Right atrium auricular region (tissue), 2 donors: ENCODE measurements around the gene CALM3. TPM values are rescaled to one million over a fixed set of nuclear protein-coding genes. Genes with fewer than 3 reads are reported as not detected.

ENCODE experiments used
- DNase-seq: peaks from one replicate; pipeline ENCODE4 v3.0.0-alpha.2; 2019; ENCODE audit warnings: low spot score
- H3K27ac ChIP-seq, 2 donors: fragments of 200-600 bp; sonication (generic); 1 replicate in 1 of 2; 2 replicates in 1 of 2; pipeline ENCODE4 v1.5.1; 2016 to 2019
- H3K27me3 ChIP-seq, 2 donors: fragments of 200-600 bp; sonication (generic); one replicate each; pipeline versions ENCODE4 v1.5.1 to v1.6.0; 2017 to 2019
- H3K36me3 ChIP-seq: fragments of 200-600 bp; sonication (generic); one replicate; pipeline ENCODE4 v1.5.1; 2016
- H3K4me1 ChIP-seq, 2 donors: fragments of 200-600 bp; sonication (generic); one replicate each; pipeline versions ENCODE4 v1.5.1 to v1.6.0; 2017 to 2019
- H3K4me3 ChIP-seq, 2 donors: fragments of 200-600 bp; sonication (generic); 1 replicate in 1 of 2; 2 replicates in 1 of 2; pipeline ENCODE4 v1.5.1; 2017 to 2019; ENCODE audit warnings: mild to moderate bottlenecking in 1 of 2, moderate library complexity in 1 of 2
- H3K9me3 ChIP-seq, 2 donors: fragments of 200-600 bp; sonication (generic); one replicate each; pipeline ENCODE4 v1.5.1; 2019
- total RNA-seq, 2 donors: library from RNA; depleted of rRNA; stranded (reverse); fragments of >200 nt; gene quantifications; one replicate each; pipeline ENCODE4 v1.1.0, GENCODE V29; 2016
- TF ChIP-seq, protein P1 (sequence below), 2 donors: fragments of 200-600 bp; sonication (generic); IDR thresholded peaks; one replicate each; pipeline ENCODE4 v1.5.1; 2019; ENCODE audit warnings: antibody characterized with exemption in 2 of 2

CALM3 gene
- total RNA-seq, 2 donors from 2014 or later: 210 to 296 TPM

DNA sequence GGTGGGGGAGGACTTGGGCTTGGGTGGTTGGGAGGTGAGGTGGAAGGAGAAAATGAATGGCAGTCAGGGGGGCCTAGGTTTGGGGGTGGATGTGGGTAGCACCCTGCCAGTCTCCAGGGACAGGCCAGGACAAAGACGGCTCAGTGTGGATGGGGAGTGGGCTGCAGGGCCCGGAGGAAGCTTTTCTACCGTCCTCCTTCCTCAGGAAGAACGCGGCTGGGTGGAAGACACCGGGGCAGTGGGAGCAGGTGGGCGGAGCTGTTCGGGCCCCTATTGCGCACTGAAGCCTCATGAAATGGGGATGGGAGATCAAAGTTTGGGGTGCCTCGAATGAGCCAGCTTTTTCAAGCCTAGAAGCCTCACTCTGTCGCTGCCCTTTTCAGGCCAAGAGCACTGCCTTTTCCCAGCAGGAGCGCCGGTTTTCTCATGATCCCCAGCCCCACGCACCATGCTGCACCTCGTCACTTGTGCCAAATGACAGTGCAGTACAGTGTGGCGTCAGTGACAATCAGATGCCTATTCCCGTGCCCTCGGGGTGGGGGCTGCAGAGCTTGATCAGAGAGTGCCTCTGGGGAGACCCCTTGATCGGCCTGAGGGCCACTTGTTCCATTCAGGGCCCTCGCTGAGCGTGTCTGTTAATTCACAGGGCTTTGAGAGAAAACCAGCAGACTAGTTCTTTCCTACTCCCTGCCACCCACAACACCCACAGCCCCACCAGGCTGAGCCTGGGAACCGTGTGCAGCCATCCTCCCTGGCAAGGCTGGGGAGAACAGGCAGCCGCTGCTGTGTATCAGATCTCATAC is 1.5 kb downstream of the CALM3 start:
- peak overlapping the region; percentile 96 to 98 for H3K27ac ChIP-seq
- peaks cover 0 to 3% of the 10 kb centered on the region in 2 donors for H3K9me3 ChIP-seq
- DNase-seq: peak; percentile 66
- H3K4me3 ChIP-seq: peak overlapping the region; percentile 96 to 98
- TF ChIP-seq, protein P1, sequence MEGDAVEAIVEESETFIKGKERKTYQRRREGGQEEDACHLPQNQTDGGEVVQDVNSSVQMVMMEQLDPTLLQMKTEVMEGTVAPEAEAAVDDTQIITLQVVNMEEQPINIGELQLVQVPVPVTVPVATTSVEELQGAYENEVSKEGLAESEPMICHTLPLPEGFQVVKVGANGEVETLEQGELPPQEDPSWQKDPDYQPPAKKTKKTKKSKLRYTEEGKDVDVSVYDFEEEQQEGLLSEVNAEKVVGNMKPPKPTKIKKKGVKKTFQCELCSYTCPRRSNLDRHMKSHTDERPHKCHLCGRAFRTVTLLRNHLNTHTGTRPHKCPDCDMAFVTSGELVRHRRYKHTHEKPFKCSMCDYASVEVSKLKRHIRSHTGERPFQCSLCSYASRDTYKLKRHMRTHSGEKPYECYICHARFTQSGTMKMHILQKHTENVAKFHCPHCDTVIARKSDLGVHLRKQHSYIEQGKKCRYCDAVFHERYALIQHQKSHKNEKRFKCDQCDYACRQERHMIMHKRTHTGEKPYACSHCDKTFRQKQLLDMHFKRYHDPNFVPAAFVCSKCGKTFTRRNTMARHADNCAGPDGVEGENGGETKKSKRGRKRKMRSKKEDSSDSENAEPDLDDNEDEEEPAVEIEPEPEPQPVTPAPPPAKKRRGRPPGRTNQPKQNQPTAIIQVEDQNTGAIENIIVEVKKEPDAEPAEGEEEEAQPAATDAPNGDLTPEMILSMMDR (IDR thresholded peaks at IDR 0.05): no peak
- H3K27me3 ChIP-seq: no peaks in the 10 kb centered on the region
- H3K36me3 ChIP-seq: peaks cover 22% of the 10 kb centered on the region
- H3K4me1 ChIP-seq: peaks cover 0 to 56% of the 10 kb centered on the region in 2 donors

DNA sequence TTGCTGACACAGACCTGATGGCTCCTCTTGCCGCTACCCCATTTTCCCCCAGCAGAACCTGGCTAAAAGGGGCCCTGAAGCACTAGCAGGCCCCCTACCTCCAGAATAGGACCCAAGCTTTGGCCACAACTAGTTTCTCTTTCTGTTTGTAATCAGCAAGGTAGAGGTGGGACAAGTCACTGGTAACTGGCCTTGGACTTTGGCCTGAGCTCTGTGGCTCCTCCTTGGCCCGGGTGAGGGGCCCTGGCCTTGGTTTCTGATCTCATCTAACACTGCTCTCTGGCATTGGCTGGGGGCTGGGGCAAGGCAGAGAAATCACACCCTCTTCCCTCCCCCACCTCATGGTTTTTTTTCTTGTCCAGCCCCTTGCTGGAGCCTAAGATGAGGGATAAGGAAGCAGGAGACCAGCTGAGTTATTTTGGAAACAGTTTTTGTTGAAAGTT is 2.1 kb downstream of the CALM3 start:
- peaks cover 0 to 3% of the 10 kb centered on the region in 2 donors for H3K9me3 ChIP-seq
- DNase-seq: peak; percentile 57
- peak overlapping the region; percentile 7 to 98 for H3K4me3 ChIP-seq
- H3K27ac ChIP-seq: peak overlapping the region; percentile 96 to 98
- TF ChIP-seq, protein P1 (IDR thresholded peaks at IDR 0.05): no peak
- H3K27me3 ChIP-seq: no peaks in the 10 kb centered on the region
- H3K4me1 ChIP-seq: peaks cover 0 to 56% of the 10 kb centered on the region in 2 donors
- peaks cover 29% of the 10 kb centered on the region for H3K36me3 ChIP-seq

DNA sequence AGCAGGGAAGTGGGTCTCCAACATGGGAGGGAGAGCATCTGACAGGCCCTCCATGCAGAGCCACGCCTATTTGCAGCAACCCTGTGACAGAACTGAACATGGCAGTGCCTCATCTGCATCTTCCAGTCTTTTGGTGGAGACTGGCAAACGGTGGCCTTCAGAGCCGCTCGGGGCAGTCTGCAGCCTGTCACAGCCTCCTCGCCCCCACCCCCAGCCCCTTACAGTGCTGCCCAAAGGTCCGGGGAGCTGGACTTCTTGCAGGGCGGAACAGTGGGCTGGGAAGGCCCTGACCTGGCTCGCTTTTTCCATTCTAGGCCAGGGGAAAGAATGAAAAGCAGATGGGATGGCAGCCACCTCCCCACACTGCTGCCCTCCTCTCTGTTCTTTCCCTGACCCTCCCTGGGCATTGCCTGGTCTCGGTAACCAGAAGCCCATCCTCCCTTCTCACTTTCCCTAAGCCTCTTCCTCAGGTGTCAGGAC is 2.7 kb downstream of the CALM3 start:
- Histone ChIP-seq H3K4me3 (no peak overlapping the region), H3K27me3 (no peaks in the 10 kb centered on the region), H3K4me1 (peaks cover 0 to 56% of the 10 kb centered on the region in 2 donors), H3K9me3 (peaks cover 0 to 3% of the 10 kb centered on the region in 2 donors), H3K36me3 (peaks cover 34% of the 10 kb centered on the region), H3K27ac (peak overlapping the region in 1 of 2 donors; percentile 98)
- TF ChIP-seq, protein P1 (IDR thresholded peaks at IDR 0.05): no peak
- peak; percentile 55 for DNase-seq

DNA sequence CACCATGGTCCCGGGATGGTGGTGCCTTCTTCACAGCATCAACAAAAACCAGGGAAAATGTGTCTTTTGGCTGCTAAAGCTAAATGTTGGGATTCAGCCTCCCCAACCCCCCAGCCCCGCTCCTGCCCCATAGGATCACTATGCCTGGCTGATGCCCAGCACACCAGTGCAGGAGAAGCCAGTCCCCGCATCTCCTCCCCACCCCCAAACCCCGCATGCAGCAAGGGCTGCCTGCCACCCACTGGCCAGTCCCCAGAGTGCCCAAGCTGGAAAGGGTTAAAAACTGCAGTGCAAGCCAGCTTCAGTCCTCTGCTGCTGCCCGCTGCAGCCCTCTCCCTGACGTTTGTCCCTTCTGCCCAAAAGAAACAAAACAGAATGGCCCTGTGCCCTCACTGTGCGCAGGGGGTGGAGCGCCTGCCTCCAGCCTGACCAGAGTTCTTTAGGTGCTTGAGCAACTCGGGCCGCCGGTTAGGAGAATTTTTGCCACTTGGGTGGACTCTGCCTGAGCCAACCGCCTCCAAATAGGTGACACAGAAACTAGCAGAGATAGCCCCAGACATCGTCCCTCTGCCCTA is 3.7 kb downstream of the CALM3 start:
- peak; percentile 66 for DNase-seq
- TF ChIP-seq, protein P1 (IDR thresholded peaks at IDR 0.05): no peak
- peaks cover 45% of the 10 kb centered on the region for H3K36me3 ChIP-seq

DNA sequence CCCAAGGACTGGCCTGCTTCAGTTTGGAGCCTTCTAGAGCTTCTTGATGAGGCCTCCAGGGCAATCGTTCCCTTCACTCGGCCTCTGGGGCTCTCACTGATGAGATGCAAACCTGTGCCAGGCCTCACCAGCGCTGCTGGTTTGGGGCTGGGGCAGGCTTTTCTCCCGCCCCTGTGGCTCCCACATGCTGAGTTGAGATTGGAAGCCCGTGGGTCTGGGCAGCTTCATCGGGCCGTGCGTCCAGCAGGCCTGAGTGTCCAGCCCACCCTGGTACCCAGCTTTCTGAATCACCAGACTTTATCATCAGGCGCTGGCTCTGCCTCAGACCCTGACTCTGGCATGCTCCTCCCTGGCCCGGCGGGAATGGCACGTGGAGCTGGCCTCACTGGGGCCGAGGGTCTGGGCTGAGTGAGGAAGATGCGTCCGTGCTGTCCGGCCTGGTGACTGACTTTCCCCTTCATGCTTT is 4.3 kb downstream of the CALM3 start:
- peak; percentile 60 for DNase-seq
- H3K9me3 ChIP-seq: no peaks in the 10 kb centered on the region
- peaks cover 49% of the 10 kb centered on the region for H3K36me3 ChIP-seq
- no peak overlapping the region for H3K4me3 ChIP-seq
- peak overlapping the region; percentile 47 to 57 for H3K27ac ChIP-seq
- H3K27me3 ChIP-seq: no peaks in the 10 kb centered on the region
- TF ChIP-seq, protein P1 (IDR thresholded peaks at IDR 0.05): no peak
- H3K4me1 ChIP-seq: peaks cover 0 to 56% of the 10 kb centered on the region in 2 donors

More for the DNA sequence above, 3.7 kb downstream of the CALM3 start:
- Histone ChIP-seq H3K27me3 (no peaks in the 10 kb centered on the region), H3K9me3 (no peaks in the 10 kb centered on the region), H3K27ac (peak overlapping the region; percentile 47 to 57), H3K4me1 (peaks cover 0 to 56% of the 10 kb centered on the region in 2 donors), H3K4me3 (no peak overlapping the region)
